Measurements from ENCODE around the gene CD93.

The CD93 gene

GRCh38 chr20:23081263-23081819, 4.8 kb downstream of the CD93 start:
- DNase-seq: no peak

- no peak for DNase-seq
Observed at GRCh38 chr20:23080521-23080920, 5.6 kb downstream of the CD93 start.

DNA sequence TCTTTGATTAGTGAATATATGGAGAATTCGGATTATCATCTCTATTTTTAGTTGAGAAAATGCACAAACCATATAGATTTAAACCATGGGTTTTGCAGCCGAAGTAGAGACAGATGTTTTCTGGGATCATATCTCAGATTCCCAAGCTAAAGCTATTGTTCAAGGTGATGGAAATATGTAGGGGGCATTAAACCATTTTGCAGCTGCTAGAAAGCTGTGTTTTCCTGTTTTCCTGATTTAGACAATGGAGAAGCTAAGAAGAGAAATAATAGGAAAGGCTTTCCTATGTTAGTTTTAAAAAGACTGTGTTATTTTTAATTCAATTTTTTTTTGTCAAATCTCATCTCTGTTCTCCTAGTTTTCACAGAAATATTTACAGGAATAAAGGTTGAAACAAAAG, 6.2 kb downstream of the CD93 start:
- no peak for DNase-seq

DNA sequence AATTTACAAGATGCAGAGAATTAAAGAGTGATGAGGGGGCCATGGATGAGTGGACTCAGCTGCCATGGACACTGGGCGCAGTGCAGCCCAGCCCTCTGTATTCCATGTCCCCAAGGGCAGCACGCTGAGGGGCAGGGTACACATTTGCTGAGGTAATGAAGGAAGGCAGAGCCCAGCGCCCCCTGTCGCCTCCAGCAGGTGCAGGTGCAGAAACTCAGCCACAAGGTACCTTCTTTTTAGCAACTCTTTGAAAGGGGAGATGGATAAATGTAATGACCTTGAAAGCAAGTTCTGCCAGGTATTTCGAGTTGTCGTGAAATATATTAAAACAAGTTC, 7.1 kb downstream of the CD93 start:
- DNase-seq: no peak

DNA sequence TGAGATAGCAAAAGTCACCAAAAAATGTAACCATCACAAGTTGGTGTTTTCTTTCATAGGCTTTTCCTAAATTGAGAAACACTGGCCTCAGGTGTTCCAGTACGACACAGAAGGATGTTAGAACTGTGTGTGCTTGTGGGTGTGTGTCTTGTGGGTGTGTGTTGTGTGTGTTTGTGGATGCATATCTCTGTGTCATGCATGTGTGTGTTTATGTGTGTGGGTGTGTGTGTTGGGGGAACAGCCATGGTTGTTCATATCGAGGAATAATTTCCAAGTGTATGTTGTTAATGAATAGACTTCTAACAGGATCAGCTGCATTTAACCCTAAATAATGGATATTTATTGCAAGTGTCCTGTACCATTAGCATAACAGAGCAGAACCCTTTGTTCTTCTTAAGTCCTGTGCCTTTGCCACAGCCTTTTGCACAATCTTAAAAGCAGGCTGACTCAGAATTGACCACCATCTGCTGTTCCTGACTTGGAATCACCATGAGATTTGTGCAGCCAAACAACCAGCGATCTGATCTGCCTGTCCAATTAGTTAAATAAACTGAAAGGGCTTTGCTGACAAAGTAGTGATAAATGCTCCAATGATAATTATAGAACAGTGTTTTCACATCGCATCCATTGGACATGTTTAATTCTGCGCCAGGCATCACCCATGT, 7.6 kb downstream of the CD93 start:
- no peak for DNase-seq

- DNase-seq: no peak
Observed at GRCh38 chr20:23077277-23077676, 8.8 kb downstream of the CD93 start.

- DNase-seq: no peak
Observed at GRCh38 chr20:23074052-23074451, 12.1 kb downstream of the CD93 start.

GRCh38 chr20:23072892-23073586, 13.1 kb downstream of the CD93 start:
- DNase-seq: no peak

- no peak for DNase-seq
Observed at GRCh38 chr20:23071996-23072395, 14.1 kb downstream of the CD93 start.

- DNase-seq: no peak
Observed at GRCh38 chr20:23071398-23071797, 14.7 kb downstream of the CD93 start.

- no peak for DNase-seq
Observed at GRCh38 chr20:23069108-23069507, 17.0 kb downstream of the CD93 start.

DNA sequence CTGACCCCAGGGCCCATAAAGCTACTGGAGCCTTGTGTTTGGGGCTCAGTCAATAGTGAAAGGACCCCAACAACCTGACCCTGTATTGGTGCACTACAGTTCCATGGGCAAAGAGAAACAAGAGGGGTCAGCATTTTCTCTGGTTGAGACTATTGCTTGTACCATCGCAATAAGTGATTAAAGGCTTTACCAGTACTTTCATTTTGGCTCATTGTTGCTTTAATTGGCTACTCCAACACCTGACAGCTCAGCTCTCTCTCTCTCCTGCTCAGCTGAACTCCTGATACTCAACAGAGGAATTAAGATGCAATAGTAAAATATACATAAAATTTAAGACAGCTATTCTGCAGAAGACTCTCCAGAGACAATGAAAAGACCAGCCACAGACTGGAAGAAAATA, 17.8 kb downstream of the CD93 start:
- no peak for DNase-seq

DNA sequence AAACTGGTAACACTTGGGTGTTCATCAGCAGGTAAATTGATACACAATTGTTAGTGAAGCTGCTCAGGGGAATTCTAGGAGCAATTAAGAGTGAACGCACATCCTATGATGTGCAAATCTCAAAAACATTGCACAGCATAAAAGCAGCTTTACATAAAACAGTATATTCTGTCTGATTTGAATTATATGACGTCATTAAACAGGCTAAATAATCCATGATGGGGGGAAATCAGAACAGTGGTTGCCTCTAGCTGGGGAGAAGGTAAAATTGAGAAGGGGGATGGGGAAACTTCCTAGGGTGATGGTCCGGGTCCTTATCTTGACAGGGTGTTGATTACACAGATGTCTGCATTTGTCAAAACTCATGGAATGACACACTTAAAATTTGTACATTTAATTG, 19.4 kb downstream of the CD93 start:
- no peak for DNase-seq

DNA sequence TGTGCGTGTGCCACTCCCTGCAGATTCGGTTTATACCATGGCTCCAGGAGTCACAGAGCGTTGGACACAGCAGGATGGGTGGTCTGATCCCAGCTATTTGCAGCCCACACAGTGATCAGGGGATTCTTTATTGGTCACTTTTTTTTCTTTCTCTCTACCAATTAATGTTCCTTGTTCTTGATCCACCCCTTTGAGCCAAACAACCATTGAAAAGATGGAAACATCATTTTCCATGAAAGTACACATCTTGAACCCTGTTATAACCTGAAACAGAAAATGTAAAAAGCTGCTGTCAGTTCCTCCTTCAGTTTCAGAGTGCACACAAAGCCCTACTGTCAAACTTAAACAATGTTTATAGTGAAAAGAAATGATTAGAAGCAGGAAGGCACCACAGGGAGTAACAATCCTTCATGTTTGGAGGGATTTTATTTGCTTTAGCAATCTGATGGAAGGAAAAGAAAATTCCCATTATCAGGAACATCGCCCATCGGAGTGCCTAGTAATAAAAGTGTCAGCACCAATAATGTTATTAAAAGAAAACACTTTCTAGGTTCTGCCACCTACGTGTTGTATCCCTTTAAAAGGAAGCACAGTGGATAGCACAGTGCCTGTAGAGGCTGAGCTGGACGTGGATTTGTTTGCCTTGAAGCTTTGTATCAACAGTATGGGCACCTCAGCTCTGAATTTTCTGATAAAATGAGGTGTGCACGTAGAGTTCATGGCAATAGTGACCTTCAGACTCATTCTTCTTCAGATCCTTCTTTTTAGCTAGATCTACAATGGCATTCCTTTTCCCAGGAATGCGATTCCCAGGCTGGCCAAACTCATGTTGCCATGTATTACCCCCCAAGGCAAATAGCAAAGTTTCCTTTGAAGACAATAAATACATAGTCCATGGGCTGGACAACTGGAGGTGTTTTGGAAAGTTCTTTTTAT, 20.6 kb downstream of the CD93 start:
- DNase-seq: no peak

DNA sequence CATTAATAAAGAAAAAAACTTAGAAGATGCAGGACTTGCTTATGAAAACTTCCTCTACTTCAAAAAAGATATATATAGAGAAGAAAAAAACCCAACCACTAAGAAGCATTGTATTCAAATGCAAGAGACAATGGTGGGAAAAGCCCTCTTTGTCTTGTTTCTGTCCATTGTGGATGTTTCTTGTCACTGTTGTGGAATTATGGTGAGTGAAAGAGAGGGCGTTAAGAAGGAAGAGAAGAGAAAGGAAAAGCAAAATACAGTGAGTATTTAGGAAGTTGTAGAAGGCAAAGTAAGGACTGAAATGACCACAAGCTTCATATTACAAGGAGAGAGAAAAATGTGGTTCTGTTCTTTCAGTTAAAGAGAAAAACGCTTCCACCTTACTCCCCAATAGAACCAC, 22.5 kb downstream of the CD93 start:
- no peak for DNase-seq

DNA sequence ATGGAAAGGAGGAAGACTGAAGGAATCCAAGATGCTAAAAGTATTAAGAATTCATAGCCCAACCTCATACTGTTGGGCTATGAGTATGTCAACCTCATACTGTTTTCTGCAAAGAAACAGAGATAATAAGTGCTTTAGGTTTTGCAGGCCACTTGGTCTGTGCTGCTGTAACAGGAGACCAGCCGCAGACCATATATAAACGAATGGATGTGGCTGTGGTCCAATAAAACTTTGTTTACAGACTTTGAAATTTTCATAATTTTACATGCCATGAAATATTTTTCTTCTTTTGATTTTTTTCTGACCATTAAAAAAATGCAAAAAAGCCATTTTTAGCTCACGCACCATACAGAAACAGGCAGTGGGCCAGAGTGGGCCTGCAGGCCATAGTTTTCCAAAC, 23.0 kb downstream of the CD93 start:
- DNase-seq: no peak

- DNase-seq: no peak
Observed at GRCh38 chr20:23062632-23063031, 23.5 kb downstream of the CD93 start.

- peak; percentile 87 for DNase-seq
Observed at GRCh38 chr20:23061734-23062561, 24.2 kb downstream of the CD93 start.

DNA sequence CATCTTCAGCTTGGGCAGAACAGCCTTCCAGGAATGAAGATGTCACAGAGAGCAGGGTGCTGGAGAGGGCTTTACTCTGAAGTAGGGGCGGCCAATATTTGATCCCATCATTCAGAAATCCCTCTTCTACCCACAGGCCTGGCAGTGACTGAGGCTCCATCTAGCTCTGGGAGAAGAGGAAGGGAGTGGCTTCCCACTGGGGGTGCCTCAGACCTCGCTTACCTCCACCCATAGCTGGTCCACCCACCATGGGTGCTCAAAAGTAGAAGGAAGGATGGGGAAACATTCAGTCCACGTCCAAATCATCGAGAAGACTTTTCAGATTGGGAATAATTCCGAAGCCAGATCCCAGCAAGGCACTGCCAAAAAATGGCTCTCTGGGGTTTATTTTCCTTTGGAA, 24.9 kb downstream of the CD93 start:
- no peak for DNase-seq

DNA sequence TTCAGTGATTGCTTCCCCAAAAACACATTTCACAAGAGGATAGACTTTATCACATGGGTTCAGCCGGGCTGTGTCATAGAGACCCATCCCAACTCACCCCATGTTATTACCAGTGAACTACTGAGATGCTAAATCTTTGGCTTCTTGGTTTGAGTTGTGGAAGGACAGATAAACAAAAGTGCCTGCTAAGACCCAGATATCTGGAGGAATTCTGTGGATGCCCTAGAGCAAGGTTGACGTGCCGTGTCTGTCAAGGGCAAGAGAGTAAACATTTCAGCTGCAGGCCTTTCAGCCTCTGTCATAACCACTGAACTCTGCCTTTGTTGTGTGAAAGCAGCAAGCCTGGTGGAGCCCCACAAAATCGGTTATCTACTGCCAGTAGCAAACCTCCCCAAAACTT, 25.5 kb downstream of the CD93 start:
- no peak for DNase-seq

GRCh38 chr20:23059846-23060245, 26.3 kb downstream of the CD93 start:
- no peak for DNase-seq

GRCh38 chr20:23059001-23059400, 27.1 kb downstream of the CD93 start:
- DNase-seq: no peak

DNA sequence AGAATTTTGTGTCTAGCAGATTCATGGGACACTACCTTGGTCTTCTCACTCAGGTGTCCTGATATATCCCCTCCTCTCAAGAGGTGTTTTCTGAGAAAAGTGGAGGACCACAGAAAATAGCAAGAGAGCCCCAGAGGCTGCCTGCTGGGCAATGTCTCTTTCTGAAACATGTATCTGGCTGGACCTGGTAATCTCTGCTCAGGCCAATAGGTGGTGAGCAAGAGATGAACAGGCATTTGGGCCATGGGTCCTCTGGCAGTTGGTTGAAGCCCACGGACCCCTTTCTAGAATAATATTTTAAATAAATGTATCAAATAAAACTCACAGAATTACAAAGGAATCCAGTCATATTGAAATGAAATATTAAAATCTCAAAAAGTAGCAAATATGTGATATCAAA, 27.9 kb downstream of the CD93 start:
- no peak for DNase-seq

All from amniotic stem cell (primary cell).